ENCODE results near the gene ITIH5.
"Not testable (repeated sequence)": the region's sequence is repeated elsewhere in the genome, so short reads cannot be mapped to it uniquely, and the experiment has no call there.

ITIH5 gene

GRCh38 chr10:7689591-7689990, 22.8 kb upstream of the ITIH5 start:
- in situ Hi-C loops (cut with HindIII; ENCODE audit: low sequenced_read_pairs): loop anchor here (10.0 kb wide), 1 partner anchor 155 kb away; no protein-coding TSS in a partner anchor

DNA sequence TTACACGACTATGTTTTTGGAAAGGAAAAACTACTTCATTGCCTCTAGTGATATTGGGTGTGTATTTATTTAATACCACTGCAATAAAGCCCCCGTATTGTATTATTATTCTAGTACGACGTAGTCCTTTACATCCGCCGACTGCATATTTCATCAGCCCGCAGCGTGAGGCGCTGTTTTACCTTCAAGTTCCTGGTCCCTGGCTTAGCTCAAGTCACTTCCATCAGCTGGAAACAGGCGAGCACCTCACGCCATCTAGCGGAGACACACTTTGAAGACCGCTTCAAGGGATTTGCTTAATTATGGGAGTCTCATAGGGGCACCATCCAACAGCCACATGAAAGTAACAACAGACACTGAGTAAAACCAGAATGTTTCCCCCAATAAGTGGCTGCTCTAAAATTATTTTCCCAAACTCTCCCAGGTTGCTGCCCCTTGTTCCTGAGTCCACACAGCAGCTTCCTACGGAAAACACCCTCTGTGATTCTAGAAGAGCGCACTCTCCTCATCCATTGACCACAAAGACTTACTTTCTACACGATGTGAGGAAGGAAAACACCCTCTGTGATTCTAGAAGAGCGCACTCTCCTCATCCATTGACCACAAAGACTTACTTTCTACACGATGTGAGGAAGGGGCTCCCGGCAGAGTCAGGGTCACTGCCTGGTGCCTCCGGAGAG, 20.6 kb upstream of the ITIH5 start:
- in situ Hi-C loops (cut with HindIII; ENCODE audit: low sequenced_read_pairs): loop anchor here (10.0 kb wide), 1 partner anchor 153 kb away; no protein-coding TSS in a partner anchor

GRCh38 chr10:7686351-7687171, 19.8 kb upstream of the ITIH5 start:
- in situ Hi-C loops (cut with HindIII; ENCODE audit: low sequenced_read_pairs): loop anchor here (10.0 kb wide), 1 partner anchor 152 kb away; no protein-coding TSS in a partner anchor

- in situ Hi-C loops (cut with HindIII; ENCODE audit: low sequenced_read_pairs): loop anchor here (10.0 kb wide), 1 partner anchor 145 kb away; no protein-coding TSS in a partner anchor
Measured at GRCh38 chr10:7680078-7680477, 13.3 kb upstream of the ITIH5 start.

DNA sequence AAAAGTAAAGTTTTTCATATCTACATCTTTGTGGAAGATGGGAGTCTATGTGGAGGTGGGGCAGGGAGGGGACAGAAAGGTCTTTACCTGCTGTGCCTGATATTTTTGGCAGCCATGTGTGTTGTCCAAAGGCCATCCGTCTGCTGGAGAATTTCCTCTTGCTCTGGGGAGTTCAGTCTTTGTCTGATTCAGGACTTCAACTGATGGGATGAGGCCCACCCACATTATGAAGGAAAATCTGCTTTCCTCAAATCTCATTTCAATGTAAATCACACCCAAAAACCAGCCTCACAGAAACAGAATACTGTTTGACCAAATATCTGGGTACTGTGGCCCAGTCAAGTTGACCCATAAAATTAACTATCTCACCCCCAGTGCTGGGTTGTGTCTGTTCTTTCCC, 12.5 kb upstream of the ITIH5 start:
- in situ Hi-C loops (cut with HindIII; ENCODE audit: low sequenced_read_pairs): no loop called here

- in situ Hi-C loops (cut with HindIII; ENCODE audit: low sequenced_read_pairs): no loop called here
Measured at GRCh38 chr10:7672341-7673134, 5.8 kb upstream of the ITIH5 start.

- in situ Hi-C loops (cut with HindIII; ENCODE audit: low sequenced_read_pairs): no loop called here
Measured at GRCh38 chr10:7670157-7670556, 3.4 kb upstream of the ITIH5 start.

DNA sequence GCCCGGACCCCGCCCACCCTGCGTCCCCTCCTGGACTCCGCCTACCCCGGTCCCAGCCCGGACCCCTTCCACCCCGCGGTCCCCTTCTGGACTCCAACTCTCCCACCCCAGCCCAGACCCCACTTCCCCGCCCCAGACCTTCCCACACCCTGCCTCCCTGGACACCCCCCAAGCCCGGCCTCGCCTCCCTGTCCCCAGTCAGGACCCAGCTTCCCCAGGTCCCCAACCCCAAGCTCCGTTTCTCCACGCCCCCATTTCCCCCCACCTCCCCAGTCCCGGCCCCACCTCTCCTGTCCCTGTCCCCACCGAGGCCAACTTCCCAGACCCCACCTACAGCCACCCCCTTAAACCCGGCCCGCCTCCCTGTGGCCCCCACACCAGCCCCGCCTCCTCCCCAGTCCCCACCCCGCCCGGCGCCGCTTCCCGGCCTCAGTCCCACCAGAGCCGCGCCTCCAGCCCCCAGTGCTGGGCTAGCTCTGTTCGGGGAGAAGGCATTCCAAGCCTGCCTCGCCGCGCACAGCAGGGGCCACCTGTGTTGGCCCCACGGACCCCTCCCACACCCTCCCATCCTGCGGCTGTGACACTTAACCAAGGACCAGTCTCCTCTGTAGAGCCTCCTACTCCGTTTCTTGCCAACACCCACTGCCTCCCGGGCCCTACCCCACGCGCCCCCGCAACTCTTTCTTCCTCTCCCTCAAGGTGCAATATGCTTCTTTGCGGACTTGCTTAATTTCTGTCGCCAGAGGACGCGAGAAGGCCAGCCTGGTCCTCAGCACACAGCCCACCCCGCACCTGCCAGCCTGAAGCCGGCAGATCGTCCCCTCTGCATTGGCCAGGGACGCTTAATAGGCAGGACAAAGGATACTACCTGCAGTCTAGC, 736 bp upstream of the ITIH5 start:
- in situ Hi-C loops (cut with HindIII; ENCODE audit: low sequenced_read_pairs): no loop called here

GRCh38 chr10:7665767-7666166, 999 bp downstream of the ITIH5 start:
- in situ Hi-C loops (cut with HindIII; ENCODE audit: low sequenced_read_pairs): no loop called here

- in situ Hi-C loops (cut with HindIII; ENCODE audit: low sequenced_read_pairs): no loop called here
Measured at GRCh38 chr10:7664707-7665106, 2.1 kb downstream of the ITIH5 start.

- in situ Hi-C loops (cut with HindIII; ENCODE audit: low sequenced_read_pairs): no loop called here
Measured at GRCh38 chr10:7662522-7662921, 4.2 kb downstream of the ITIH5 start.

DNA sequence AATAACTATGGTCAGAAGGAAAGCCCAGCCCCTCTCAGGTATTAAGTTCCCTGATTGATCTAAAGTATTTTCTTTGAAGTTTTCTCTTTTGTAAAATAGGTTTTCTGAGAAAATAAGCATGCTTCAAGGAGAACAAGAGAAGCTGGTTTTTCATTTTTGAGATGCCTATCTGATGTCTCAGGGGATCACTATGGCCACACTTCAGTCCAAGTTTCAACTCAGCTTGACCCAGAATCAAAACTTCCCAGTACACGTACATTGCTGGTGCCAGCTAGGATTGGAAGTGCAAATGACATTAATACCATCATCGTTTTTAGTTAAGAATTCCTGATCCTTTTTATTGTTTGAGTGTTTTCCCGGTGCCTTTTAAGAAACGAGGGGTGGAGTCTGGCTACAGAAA, 7.2 kb downstream of the ITIH5 start:
- in situ Hi-C loops (cut with HindIII; ENCODE audit: low sequenced_read_pairs): no loop called here

GRCh38 chr10:7657552-7657951, 9.2 kb downstream of the ITIH5 start:
- in situ Hi-C loops (cut with HindIII; ENCODE audit: low sequenced_read_pairs): no loop called here

DNA sequence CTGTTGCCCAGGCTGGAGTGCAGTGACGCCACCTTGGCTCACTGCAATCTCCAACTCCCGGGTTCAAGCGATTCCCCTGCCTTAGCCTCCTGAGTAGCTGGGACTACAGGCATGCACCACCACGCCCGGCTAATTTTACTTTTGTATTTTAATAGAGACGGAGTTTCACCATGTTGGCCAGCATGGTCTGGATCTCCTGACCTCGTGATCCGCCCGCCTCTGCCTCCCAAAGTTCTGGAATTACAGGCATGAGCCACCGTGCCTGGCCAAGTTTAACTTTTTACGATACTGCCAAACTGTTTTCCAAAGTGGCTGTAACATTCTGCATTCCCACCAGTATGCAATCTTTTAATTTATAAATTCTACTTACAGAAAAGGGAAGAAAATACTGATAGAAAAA, 9.7 kb downstream of the ITIH5 start:
- in situ Hi-C loops (cut with HindIII; ENCODE audit: low sequenced_read_pairs): not testable (repeated sequence)

DNA sequence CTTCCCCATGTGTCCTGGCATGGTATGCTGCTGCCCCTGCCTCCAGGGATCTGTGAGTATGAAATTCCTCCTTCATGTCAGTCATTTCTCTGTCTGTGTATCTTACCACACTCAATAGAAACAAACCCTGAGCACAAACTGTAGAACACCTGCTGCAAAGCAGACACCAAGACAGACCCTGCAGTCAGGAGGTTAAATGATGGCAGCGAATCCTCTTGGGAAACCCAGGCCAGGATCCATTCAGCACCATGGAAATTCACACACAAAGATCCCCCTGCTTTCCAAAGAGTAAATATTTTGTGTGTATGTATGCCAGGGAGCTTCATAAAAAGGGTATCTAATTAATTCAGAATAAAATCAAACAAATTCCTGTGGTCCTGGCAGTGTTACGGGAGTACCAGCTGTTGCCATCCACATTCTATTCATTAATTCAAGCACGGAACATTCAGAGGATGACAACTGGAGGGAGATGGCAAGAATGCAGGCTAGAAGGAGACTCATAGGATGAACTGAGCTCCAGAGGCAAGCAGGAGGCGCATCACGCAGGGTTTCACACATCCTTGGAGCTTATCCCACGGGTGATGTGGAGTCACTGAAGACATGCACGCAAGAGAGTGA, 14.8 kb downstream of the ITIH5 start:
- in situ Hi-C loops (cut with HindIII; ENCODE audit: low sequenced_read_pairs): no loop called here

- in situ Hi-C loops (cut with HindIII; ENCODE audit: low sequenced_read_pairs): no loop called here
Measured at GRCh38 chr10:7649673-7650300, 17.0 kb downstream of the ITIH5 start.

DNA sequence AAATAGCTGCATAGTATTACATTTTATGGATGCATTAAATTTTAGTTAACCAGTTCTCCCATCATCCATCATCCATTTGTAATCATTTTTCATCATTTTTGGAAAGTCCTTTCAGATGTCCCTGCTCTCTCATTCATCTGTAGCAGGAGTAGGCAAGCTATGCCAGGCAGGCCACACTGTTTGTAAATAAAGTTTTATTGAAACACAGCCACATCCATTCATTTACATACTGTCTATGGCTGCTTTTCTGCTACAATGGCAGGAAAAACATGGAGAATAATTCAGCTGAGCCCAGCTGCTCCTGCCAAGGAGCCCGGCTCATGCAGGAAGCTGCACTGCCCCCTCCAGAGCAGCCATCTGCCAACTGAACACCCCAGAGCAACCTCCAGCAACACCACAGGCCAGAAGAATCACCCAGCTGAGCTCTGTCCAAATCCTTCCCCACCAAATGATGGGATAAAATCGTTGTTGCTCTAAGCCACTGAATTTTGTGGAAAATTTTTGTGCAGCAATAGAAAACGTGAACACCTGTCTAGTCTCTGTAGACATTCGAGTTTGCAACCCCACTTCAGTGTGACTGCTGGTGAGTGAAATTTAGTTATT, 19.6 kb downstream of the ITIH5 start:
- in situ Hi-C loops (cut with HindIII; ENCODE audit: low sequenced_read_pairs): no loop called here

- in situ Hi-C loops (cut with HindIII; ENCODE audit: low sequenced_read_pairs): no loop called here
Measured at GRCh38 chr10:7642491-7643011, 24.2 kb downstream of the ITIH5 start.

All from endothelial cell of hepatic sinusoid (primary cell).